HG03060 (cell line): ENCODE data around the gene ABHD17B.

ENCODE experiments used
- ATAC-seq: cut with Tn5 transposase; IDR thresholded peaks from one replicate; pipeline ENCODE4 v1.9.1; 2021; ENCODE audit warnings: low read depth, moderate number of reproducible peaks; ENCODE audit not compliant: unreplicated experiment

The ABHD17B gene

DNA sequence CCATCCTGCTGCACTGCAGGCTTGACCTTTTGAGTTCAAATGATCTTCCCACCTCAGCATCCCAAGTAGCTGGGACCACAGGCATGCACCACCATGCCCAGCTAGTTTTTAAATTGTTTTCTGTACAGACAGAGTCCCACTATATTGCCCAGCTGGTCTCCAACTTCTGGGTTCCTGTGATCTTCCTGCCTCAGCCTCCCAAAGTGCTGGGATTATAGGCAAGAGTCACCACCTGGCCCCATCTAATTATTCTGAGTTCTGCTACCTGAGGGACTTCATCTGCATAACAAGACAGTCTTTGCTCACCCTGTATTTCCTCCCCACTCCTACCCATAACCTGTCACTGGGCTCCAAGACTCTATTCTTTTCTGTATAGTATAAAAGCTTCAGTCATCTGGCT, 88.1 kb downstream of the ABHD17B start:
- ATAC-seq, result no peak

GRCh38 chr9:71822456-71822855, 88.5 kb downstream of the ABHD17B start:
- ATAC-seq, result no peak

DNA sequence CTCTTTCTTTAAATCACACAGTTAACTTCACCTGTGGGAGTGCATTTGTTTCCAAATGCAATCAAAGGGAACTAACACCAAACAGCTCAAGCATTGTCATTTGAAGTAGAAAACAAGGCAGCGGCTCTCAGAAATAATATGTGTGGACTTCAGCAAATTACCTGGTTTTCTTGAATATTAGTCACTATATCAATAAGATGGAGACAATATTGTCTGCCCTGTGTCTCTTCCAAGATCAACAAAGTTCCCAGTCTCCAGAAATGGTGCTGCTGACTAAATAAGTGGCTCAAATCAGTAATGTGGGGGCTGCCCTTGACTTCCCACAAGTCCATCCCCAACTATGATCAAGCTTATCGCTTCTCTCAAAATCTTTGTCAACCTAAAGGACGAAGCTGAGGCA, 89.6 kb downstream of the ABHD17B start:
- ATAC-seq, result no peak

GRCh38 chr9:71820403-71820921, 90.5 kb downstream of the ABHD17B start:
- ATAC-seq, result no peak

- no peak for ATAC-seq
Measured at GRCh38 chr9:71819115-71819739, 91.8 kb downstream of the ABHD17B start.

- ATAC-seq, result no peak
Measured at GRCh38 chr9:71816916-71817451, 94.0 kb downstream of the ABHD17B start.
